Fibroblast of lung (primary cell): ENCODE data around the gene AATK.

ENCODE experiments used
- CTCF ChIP-seq, 2 donors: IDR thresholded peaks in 1 of 2; conservative IDR thresholded peaks in 1 of 2; 1 replicate in 1 of 2; 2 replicates in 1 of 2; pipeline ENCODE4 v1.5.1; 2011 to 2012; ENCODE audit warnings: low read length in 2 of 2, control low read depth in 1 of 2, inconsistent platforms in 1 of 2, low read depth in 1 of 2, mild to moderate bottlenecking in 1 of 2
- EZH2 ChIP-seq: IDR thresholded peaks from 2 replicates; pipeline ENCODE4 v1.5.1; 2012; ENCODE audit warnings: low read length, control low read depth, mild to moderate bottlenecking; ENCODE audit errors: missing control alignments

DNA sequence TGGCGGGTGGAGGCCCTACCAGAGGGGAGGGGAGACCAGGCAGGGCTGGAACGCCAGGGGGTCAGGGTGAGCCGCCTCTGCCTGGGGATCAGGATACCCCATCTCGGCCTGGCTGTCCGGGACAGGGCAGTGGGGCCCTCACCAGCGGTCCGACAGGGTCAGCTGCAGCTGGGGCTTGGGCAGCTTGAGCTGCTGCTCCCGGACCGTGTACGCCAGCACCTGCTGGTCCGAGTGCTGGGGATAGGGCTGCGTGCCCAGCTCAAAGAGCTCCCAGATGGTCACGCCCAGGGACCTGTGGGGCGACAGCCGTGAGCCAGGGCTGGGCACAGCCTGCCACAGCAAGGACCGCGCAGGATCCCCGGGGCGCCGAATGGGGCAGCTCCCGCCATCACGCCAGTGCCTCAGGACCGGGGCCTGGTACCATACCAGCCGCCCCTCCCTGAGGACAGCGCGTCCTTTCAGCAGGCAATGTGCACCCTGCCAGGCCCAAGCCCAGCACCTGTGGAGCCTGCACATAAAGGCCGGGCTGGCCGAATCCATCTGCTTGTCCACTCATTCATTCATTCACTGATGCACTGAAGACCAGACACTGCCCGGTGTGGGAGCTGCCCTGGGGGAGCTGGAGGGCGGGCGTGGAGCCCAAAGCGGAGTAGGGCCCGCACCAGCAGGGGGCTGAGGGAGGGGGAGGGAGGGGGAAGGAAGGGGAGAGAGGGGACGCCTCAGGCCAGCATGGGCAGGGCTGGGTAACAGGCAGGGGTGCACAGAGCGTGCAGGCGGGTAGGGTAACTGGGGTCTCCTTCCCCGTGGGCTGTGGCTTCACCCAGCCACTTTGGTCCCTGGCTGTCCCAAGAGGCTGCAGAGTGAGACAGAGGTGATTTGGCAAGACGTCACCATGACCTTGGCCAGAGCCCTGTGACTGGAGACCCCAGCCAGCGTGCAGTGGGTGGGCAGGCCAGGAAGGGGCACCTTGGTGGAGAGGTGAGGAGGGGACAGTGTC, 42.7 kb downstream of the AATK start:
- TF ChIP-seq CTCF (conservative IDR thresholded peaks at IDR 0.05 in 1 of 2, IDR thresholded peaks at IDR 0.05 in 1 of 2; ENCODE audit: low read depth in 1 of 2, low read length in 2 of 2) (no peak), EZH2 (no peak)
